Hepatocyte (in vitro differentiated cells): ENCODE data around the gene PHF19.

Experiments used
- CTCF ChIP-seq: fragments of 200-600 bp; sonication (generic); IDR thresholded peaks from 2 replicates; pipeline ENCODE4 v1.5.1; 2016; ENCODE audit warnings: antibody characterized with exemption, mild to moderate bottlenecking; ENCODE audit not compliant: poor library complexity
- EZH2phosphoT487 ChIP-seq: fragments of 200-600 bp; sonication (generic); IDR thresholded peaks from one replicate; pipeline ENCODE4 v1.6.1; 2018; ENCODE audit warnings: antibody characterized with exemption, mild to moderate bottlenecking, low read depth, moderate library complexity; ENCODE audit not compliant: unreplicated experiment, severe bottlenecking

- TF ChIP-seq CTCF (no peak), EZH2phosphoT487 (no peak)
These were observed 45.6 kb upstream of the PHF19 start for GRCh38 chr9:120922404-120923195.
